SK-N-DZ (cell line): ENCODE measurements around the gene TBC1D17.

Experiments
- DNase-seq: peaks from one replicate; pipeline ENCODE4 v3.0.0-alpha.2; 2015; ENCODE audit warnings: low spot score

TBC1D17 gene

GRCh38 chr19:49847731-49848696, 29.5 kb upstream of the TBC1D17 start:
- no peak for DNase-seq

DNA sequence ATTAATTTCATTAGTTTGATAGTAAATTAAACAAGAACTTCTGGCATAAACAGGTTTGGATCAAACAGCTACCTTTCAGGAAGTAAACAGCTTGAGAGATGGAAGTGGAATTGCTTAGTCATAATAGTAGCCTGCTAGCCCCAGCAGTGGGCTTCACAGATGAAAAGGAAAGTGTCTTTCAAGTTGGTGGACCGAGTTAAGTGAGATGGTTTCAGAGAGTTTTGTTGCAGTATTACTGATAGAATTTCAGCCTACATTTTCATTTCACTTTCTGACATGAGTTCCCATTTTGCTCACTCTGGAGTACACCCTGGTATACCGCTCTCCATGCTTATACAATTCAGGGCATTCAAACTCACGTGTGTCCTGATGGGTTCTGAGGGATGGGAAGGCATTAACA, 28.6 kb upstream of the TBC1D17 start:
- DNase-seq: no peak

GRCh38 chr19:49849433-49850220, 27.9 kb upstream of the TBC1D17 start:
- no peak for DNase-seq

DNA sequence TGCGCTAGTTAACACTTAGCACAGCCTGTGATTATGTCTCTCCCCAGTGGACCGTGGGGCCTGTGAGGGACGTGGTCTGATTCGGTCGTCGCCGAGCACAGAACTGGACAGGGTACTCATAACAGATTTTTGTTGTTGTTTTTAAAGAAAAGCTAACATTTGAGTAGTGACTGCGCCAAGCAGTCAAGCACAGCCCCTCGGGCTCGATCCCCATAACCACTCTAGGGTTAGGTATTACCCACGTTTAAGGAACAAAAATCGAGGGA, 27.3 kb upstream of the TBC1D17 start:
- DNase-seq: no peak

- peak; percentile 88 for DNase-seq
These were observed 26.8 kb upstream of the TBC1D17 start, which contains the start of gene PTOV1 for GRCh38 chr19:49850487-49851342. TSS of gene PTOV1 (plus strand) at chr19:49851159.

DNA sequence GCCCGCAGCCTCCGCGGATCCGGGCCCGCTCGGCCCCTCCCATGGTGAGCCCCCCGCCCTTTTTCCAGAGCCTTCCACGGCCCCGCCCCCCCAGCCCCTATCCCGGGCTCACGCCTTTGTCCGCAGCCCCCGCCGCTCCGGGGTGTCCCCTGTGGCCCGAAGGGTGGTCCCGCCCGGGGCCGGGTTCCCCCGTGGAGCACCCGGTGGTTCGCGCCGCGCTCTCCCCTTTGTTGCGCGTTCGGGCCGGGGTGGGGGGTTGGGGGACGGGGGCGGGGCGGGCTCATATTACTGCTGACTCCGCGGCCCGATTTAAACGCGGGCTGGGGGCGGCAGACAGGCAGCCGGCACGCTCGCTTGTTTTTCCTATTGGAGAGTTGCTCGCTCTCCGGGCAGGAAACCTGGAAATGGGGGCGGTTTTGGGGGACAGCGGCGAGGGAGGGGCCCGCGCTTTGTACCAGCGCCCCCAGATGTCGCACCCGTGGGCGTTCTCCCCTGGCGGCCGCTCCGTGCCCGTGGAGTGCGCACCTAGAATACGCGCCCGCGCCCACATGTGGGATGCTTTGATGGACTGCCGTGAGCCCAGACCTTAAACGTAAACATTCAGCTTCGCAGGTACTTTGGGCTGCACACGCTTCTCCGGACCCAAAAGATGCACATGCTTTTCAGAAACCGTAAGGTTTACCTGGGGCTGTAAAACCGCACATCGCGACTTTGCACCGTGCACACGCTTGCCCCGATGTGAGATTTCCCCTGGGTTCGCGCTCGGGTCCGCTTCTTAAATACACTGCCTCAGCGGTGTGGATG, 25.8 kb upstream of the TBC1D17 start:
- DNase-seq: no peak

DNA sequence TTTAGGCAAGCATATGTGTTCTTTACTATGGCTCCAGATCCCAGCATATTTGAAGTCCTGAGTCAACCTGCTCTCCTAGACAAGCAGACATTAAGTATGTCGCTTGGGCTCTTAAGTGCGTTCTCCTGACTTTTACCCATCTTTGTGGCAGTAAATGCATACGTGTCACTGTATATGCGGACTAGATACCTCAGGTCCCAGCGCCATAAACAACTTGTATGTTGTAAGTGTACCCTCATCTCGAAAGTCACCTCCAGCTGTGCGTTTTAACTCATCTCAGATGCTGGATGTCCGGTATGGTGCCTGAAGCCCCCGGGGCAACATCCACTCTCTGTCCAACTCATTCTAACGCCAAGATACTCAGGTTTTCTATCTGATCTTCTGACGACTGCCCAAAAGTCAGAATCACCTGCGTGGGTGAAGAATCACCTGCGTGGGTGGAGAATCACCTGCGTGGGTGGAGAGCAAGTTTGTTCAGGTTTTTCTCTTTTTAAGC, 24.8 kb upstream of the TBC1D17 start:
- DNase-seq: no peak

- DNase-seq: no peak
These were observed 23.6 kb upstream of the TBC1D17 start for GRCh38 chr19:49853852-49854377.

- DNase-seq: no peak
These were observed 22.9 kb upstream of the TBC1D17 start for GRCh38 chr19:49854378-49855263.

DNA sequence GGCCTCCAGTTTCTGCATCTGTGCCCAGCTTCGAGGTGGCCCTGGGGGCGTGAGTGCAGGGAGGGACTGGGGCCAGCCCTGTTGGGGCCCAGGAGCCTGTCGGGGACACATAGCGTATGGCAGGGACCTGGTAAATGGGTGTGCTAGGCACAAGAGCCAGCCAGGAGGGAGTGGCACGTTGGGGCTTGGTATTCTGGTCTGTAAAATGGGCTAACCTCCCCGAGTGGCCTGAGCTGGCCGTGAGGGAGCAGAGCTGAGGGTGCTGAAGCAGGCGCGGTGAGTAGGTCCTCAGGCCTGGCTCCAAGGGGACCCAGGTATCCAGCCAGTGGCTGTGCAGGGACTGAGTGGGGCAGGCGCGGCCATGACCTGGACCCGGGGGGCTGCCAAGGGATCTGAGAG, 22.2 kb upstream of the TBC1D17 start:
- DNase-seq: no peak

- no peak for DNase-seq
These were observed 21.6 kb upstream of the TBC1D17 start for GRCh38 chr19:49855676-49856573.

DNA sequence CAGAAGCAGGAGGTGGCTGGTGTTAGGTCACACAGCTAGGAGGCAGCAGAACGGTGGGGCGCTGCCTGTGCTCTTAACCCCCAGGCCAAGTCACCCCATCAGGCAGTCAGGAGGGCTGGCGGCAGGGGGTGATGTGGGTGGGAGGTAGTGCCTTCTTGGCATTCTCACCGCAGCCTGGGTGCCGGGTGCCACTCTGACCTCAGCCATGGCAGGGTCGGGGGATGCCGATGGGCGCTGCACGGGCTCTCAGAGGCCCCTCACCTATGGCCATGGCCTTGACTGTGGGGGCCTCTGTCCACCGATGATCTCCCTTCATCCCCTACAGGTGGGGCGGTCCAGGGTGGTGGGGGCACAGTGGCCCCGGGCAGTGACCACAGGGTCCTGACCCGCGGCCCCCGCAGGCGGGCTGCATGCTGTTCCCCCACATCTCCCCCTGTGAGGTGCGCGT, 20.9 kb upstream of the TBC1D17 start:
- DNase-seq: no peak

- DNase-seq: no peak
These were observed 20.3 kb upstream of the TBC1D17 start for GRCh38 chr19:49857061-49857837.

DNA sequence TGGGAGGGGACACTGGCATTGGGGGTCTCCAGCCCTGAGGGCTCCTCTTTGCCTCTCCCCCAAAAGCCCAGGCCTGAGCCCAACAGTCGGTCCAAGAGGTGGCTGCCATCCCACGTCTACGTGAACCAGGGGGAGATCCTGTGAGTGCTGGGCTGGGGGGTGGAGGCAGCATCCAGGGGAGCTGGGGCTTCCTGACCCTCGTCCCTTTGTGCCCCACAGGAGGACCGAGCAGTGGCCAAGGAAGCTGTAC, 19.7 kb upstream of the TBC1D17 start:
- DNase-seq: no peak

DNA sequence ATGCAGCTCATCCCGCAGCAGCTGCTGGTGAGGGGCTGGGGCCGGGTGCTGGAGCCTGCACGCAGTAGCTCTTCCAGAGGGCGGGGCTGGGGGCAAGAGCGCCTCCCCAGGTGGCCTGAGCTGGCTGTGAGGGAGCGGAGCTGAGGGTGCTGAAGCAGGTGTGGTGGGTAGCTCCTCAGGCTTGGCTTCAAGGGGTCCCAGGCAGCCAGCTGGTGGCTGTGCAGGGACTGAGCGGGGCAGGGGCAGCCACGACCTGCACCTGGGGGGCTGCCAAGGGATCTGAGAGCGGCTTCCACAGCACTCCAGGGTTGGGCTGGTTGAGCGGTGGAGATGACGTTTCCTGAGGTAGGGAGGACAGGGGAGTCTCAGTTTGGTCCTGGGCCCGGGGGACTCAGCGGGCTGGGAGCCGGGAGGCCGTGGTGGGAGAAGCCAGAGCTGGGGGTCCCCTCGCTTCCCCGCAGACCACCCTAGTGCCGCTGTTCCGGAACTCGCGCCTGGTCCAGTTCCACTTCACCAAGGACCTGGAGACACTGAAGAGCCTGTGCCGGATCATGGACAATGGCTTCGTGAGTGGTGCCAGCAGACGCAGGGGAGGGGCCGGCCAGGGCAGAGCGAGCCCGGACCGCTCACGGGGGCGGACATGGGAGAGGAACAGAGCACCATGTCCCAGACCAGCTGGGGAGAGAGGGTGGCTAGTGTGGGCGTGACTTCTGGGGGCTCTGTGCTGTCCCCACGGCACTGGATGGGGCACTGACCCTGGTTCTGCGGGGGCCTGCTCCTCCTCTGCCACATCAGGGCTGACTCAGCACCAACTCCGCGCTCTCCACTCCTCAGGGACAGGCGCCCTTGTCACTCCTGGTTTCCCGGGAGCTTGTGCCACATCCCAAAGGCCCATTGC, 19.2 kb upstream of the TBC1D17 start:
- no peak for DNase-seq

GRCh38 chr19:49859682-49860335, 17.7 kb upstream of the TBC1D17 start:
- no peak for DNase-seq
